HG02885 (cell line): ENCODE results near the gene RASA1.

ENCODE experiments used
- ATAC-seq: cut with Tn5 transposase; IDR thresholded peaks from one replicate; pipeline ENCODE4 v1.9.1; 2021; ENCODE audit warnings: mild to moderate bottlenecking; ENCODE audit not compliant: unreplicated experiment, poor library complexity

The RASA1 gene

DNA sequence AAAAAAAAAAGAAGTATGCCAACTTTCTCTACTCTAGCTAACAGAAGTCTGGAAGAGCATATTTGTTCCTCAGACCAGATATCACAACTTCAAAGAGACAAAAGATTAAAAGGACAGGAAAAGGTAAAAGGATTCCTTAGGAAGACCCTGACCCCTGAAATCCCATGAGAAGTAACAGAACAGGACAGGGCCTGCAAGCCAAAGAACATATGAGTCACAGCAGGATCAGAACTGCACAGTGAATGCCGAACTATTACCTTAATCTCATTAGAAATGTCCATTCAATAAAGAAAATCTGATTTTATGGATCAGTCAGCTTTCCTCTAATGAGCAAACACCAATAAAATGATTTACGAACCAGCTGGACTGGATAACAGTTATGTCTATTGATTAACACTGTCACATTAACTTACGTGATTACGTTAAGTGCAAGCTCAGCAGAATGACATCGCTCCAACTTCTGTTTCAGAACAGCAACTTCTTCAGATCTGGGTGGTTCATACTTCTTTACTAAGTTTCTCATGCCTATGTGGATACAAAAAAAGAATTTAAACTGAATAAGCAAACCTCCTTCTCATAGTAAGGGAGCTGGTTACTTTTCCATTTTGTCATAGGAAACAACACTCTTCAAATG is 131.4 kb downstream of the RASA1 start:
- no peak for ATAC-seq

DNA sequence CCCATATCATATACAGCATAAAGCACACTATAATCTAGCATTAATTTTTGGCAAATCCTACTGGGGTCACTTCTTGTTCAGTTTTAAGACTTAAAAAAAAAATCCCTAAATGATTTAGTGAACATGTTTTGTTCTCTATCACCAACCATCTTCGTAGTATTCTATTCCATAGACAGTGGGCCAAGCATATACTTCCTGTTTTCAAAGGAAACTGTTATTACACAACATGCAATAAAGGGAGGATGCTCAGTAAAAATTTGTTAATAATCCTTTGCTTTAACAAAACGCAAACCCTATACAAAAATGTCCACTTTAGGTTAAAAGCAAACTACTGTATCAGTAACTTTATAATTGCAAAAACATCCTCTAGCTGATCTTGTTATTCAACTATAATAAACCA is 132.0 kb downstream of the RASA1 start:
- no peak for ATAC-seq

DNA sequence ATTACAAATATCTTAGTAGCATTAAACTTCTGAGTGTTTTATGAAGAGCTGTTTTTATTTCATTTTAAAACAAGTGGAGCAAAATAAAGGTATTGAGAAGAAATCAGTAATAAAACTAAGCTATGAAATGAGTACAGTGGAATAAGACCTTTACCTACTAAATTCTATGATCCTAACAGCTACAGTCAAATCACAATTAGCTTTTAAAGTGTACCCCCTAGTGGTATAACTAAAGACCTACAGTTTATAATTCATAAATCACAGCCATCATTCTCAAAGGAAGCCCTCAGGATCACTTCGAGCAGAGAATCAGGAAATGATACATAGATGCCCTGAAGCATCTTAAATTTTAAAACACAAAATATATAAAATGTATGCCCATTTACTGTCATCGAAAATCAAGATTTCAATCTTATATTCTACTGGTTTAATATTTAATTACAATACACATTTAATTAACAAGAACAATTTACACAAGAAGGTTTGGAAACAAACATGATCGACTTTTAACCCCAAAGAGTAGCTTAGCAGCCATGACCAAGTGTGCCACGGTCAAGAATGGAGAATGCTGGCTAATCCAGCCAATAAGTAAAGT is 132.7 kb downstream of the RASA1 start:
- peak; percentile 84 for ATAC-seq

DNA sequence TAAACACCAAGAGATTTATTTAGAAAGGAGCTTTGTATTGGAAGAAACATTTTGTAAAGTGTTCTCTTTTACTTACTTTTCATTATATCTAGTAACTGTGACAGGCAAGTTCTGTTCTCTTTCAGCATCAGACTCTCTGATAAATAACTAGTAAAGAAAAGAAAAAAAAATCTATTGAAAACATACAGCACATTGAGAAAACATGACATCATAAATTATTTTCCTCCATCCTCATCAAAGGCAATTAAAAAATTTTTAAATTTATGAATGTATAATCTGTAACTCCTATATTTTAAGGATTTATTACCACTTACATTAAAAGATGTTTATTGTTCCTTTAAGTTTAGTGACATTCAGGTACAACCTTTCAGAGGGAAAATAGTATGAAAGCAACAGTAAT is 133.9 kb downstream of the RASA1 start:
- ATAC-seq = no peak

DNA sequence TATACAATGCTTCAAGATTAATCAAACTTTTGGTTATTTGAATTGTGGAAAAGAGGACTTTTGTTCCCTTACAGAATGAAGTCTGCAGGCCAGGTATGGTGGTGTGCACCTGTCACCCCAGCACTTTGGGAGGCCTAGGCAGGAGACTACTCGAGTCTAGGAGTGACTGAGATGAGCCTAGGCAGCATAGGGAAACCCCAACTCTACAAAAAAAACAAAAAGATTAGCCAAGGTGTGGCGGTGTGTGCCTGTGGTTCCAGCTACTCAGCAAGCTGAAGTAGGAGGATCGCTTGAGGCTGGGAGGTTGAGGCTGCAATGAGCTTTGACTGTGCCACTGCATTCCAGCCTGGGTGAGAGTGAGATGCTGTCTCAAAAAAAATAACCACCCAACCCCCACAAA is 135.7 kb downstream of the RASA1 start:
- ATAC-seq = no peak

DNA sequence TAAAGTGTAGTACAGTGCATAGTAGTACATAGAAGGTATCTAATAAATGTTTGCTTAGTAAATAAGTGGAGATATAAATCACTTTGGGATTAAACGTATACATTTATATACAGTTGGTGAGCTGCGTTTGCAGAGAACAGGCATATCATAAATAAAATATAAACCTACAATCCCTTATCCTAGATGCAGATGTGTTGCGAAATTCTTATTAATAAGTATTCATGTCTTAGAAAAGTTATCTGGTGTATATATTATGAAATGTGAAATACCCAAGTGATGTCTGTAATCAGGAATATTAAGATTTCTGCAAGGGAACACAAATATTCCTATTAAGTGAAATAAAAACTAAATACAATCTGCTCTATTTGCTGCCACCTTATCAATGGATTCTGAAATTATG is 136.2 kb downstream of the RASA1 start:
- ATAC-seq = no peak

DNA sequence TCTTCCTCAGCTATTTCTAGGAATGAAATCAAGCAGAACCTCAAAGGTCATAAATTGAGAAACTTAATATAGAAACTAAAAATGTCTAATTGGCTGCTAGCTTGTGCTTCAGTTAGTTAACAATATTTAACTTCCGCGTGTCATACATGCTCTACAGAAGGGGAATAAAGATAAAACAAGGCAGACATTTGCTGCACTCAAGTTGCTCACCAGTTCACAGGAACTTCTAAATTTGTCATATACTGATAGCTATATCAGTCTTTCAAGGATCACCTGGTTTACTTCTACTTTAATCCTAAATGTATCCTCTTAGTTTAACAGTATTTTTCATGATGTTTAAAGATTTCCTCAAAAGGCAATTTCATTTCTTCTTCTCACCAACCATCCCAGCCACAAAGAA is 136.7 kb downstream of the RASA1 start:
- ATAC-seq = no peak

DNA sequence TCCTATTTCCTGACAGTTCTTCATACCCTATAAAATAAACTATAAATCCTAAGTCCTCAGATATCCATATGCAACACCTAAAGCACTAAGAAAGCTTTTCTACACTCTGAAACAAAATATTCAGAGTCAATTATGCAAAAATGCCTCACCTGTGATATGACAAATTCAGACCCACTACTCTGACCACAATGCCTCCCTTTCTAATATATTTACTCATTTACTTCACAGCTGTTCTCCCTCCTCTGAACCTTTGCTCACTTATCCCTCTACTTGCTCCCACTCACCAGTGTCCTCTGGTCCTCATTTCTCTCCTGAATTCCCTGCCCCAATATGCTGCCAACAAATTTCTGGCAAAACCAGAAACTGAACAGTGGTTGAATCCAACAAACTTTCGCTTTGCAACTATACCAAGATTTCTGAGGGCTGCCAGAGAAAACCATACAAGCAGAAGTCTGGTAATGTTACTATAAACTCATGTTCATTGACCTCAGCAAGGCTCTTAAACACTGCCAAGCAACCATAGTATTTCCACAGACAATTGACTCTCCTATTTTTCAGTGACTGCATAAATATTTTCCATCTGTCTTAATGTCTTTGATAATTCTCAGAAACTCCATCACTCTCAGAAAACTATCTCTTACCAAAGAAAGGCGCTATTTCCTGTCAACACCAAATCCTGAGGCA is 137.9 kb downstream of the RASA1 start:
- no peak for ATAC-seq

DNA sequence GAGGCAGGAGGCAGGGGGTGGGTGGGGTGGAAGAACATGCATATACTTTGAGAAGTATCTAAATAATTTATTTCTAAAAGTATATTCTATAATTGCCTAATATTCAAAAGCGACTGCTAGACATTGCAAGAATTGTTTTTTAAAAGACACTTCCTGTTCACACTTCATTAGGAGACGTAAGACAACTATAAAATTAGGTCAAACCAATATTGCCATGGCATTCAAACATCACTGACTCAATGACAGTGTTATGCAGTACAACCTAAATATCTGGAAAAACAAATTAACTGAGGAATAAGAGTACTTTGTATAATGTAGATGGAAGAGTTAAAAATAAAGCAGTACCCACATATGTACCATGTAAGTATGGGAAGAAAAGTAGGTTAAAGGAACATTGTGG is 140.5 kb downstream of the RASA1 start:
- no peak for ATAC-seq

DNA sequence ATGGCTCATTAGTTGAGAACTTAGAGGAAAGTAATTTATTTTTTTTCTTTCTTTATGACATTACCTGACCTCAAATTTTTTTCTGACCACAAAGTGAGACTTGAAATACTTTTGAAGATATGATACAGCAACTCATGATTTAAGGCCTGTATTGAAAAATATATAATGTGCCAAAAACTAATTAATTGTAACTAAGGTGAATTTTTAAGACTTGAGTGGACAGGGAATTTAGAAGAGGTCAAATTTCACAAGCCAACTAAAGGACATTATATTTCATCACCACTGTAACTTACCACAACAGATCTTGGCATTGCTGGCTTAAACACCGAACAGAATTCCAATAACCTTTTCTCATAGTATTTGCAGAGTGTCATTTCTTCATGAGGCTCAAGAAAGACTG is 143.2 kb downstream of the RASA1 start:
- no peak for ATAC-seq

DNA sequence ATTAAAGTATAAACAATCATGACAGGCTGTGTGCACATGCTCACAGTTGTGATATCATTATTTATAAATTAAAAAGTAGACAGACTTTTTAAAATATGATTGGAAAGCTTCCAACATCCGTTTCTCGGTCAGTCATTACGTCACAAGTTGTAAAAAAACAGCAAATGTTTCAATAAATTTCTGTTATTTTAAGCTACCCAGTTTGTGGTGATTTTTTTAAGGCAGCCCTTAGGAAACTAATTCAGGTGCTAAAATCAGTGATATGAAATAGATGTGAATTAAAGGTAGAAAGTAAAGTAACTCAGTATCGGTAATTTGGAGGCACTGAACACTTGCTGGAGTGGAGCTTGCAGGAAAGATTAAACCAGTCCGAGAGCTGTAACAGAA is 143.9 kb downstream of the RASA1 start:
- no peak for ATAC-seq

DNA sequence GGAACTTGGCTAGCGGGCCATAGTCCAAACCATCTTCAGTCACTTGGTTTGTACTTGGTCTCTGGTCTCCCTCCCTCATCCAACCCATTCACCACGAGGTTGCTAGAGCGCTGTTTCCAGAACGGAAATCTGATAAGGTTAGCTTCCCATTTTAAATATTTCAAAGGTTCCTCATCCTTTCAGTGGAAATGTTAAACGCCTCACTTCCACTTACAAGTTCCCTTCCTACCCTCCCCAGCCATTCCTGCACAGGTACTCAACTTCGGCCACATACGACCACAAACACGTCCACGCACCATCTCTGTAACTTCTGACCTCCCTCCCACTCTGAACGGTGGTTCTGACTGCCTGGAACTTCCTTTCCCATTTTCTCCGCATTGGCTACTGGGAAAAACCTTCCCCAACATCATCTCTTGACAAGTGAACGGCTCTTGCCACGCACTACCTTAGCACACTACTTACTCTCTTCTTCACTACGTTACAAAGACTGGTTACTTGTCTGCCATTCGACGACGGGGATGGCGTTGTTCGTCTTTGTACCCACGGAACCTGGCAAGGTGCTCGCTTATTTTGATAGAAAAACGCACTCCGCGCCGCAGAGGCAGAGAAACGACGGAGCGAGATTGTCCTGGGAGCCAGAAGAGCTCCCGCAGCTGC is 144.4 kb downstream of the RASA1 start:
- peak; percentile 17 for ATAC-seq

DNA sequence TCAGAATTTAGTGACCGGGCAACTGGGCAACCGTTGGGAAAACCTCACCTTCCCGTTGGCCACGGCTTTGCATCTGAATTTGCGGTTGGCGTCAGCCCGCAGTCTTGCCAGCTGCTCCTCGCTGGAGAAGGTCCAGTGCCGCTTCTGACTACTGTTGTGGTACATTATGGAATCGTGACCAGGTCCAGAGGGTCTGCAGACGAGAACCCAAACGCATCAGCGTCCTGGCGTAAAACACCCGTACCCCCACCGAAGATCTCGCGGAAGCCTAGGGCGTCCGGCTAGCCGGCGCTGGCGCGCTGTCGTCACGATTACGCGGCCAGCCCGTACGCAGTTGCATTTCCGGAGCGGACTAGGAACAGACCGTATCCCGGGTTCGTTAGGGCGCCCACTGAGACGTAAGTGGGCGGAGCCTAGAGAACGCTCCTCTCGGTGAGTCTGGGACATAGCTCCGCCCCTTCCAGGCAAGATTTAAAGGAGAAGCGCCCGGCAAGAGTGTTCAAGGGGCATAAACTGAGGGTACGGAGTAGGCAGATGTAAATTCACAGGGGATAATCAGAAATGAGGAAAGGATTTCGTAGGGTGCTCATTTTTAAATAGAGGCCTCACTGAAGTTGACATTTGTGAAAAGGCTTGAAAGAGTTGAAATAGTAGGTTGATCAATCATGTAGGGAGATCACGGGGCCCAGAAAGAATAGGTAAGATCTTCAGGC is 145.1 kb downstream of the RASA1 start, which contains the start of gene CCNH:
CCNH (minus strand) TSS at position 301 of the 713 bp plus-strand sequence; CDS start at position 165, 136 bp downstream.
- peak; percentile 99 for ATAC-seq

DNA sequence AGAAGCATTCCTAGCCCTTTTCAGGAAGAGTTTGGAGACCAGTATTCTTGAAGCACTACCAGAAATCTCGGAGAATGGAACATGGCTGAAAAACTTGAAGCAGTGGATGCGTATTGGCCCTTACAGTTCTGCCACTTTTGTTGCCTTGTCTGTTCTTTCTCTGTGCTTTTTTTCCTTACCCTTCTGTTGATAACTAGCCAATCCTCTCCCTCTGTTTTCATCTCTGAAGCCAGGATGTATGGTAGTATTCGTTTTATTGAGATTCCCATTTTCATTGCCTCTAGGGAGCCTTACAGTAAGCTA is 145.6 kb downstream of the RASA1 start:
- no peak for ATAC-seq

DNA sequence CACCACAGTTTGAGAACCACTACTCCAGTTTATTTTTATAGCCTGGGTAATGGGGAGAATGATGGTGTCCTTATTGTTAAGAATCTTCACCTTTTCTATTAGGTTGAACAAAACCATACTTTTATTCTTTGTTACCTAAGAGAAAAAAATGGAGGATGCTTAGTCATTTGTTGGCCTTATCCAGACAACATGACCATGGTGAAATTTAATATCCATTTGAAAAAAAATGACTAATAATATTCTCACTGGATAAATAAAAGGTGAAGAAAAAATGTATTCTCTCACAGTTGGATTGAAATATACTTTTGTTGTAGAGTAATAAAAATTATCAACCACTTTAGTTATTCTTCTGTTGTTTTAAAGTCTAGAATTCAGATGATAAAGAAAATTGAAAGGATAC is 150.8 kb downstream of the RASA1 start:
- no peak for ATAC-seq

DNA sequence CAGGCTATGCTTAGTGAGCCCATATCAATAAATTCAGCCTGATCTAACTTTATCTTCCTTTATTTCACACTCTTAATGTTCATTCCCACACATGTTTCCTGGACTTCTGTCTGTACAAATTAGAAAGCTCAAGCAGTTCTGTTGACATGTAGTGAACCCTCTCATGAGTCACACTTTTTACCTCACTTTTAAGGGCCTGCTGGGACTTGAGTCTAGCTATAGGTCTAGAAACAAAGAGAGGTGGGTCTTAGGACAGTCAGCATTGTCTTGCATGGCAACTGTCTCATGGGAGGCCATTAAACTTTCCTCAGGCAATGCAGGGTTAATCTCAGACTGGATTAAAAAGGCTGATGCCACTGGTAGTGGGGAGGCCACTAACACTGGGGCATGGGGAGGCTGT is 153.6 kb downstream of the RASA1 start:
- no peak for ATAC-seq

DNA sequence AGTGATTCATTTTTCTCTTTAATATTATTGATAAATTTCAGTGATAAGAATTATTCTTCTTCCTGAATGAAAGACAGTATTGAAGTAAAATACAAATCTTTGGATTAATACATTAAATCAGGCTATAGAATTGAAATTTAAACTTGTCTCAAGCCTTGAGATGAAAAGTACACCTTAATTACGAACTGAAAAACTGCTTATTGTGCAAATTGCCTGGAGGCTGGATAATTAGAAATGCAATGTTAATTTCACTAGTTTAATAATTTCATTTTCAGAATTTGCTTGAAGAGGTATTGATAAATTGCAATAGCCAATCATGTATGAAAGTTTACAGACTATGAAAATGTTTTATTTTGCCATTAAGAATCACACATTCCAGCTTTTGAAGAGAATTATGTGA is 156.1 kb downstream of the RASA1 start:
- ATAC-seq = no peak

DNA sequence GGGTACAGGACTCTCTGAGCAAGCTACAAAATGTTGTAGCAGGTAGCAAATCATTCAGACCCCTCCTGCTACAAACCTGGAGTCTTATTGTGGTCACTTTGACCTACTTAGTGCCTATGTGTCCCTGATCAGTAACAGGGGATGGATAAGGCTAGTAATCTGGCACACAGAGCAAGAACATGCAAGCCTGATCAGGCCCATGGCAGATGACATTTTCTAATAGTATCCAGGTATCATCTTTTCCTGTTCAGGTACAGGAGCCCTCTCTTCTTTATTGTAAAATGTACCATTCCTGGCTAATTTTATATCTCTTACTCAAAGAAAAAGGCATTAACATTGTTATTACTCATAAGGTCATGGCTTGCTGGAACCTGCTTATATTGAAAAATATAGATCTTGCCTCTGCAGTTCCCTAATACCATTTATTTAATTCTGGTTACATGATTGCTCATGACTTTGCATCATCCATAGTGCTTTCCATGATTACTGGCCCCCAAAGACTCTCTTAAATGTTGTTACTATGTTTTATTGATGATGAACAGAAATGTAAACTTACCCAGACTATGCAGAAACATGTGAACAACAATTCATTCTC is 163.3 kb downstream of the RASA1 start:
- ATAC-seq = no peak

DNA sequence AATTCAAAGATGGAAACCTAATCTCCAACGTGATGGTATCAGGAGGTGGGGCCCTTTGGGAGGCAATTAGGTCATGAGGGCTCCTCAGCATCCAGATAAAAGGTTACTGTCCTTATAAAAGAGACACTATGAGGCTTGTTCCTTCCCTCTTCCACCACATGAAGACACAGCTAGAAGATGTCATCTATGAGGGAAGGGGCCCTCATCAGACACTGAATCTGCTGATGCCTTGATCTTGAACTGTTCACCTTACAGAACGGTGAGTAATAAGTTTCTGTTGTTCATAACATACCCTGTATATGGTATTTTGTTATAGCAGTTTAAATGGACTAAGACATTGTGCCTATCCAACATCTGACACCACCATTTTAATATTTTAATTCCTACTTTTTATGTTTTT is 164.8 kb downstream of the RASA1 start:
- ATAC-seq = no peak

DNA sequence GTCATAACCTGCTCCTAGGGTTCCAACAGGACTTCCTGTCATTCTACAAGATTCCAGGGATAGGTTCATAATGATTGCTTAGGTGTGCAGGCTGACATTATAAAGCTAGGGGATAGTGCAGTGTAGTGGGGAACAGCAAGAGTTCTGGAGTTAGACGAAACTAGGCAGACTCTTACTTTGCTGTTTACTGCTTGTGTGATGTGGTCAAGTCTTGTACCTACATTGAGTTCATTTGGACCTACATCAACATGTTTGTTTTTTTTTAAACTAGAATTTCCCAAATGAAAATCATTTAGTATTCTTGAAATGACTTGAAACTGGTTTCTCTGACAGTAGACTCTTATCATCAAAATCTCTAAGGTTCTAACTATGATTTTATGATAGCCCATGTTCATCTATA is 166.3 kb downstream of the RASA1 start:
- ATAC-seq = no peak

DNA sequence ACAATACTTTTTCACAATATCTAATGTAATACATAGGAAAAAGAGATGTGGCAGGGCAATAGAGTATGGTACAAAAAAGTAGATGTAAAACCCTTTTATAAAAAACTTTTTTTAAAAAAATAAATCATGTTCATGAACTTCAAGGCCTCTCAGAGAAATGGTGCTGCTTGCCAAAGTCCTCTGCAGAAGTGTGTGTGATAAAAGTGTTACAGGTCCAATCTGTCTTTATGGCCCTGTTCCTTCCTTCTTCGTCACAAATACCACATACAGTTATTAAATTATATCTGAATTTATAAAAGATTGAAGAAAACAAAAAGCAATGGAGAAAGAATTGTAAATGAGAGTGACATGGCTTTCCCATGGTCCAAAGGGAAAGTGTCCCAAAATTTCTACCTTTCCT is 166.8 kb downstream of the RASA1 start:
- no peak for ATAC-seq
